Body of pancreas (tissue), 4 donors: Measurements from ENCODE around the gene ZBBX.

Experiments
- CTCF ChIP-seq, 7 experiments: fragments of 450-650 bp in 4 of 7; fragments of 200-600 bp in 3 of 7; sonication (generic) in 3 of 7; IDR thresholded peaks; one replicate each; pipeline ENCODE4 v1.5.1; 2016 to 2019; ENCODE audit warnings: antibody characterized with exemption in 7 of 7
- POLR2A ChIP-seq, 3 donors: fragments of 450-650 bp; IDR thresholded peaks; one replicate each; pipeline ENCODE4 v1.6.1; 2016; ENCODE audit warnings: antibody characterized with exemption in 3 of 3, mild to moderate bottlenecking in 2 of 3

- TF ChIP-seq CTCF (IDR thresholded peaks at IDR 0.05) (peak; percentile 78 to 97 (median 96)), POLR2A (IDR thresholded peaks at IDR 0.05) (no peak)
Observed at GRCh38 chr3:167380004-167380689, at the start of gene ZBBX.
